Lung (tissue), 12 donors: ENCODE data around the gene HIF3A. TPM values are rescaled to one million over a fixed set of nuclear protein-coding genes. Genes with fewer than 3 reads are reported as not detected.

Source experiments
- ATAC-seq: fragments of 200-7000 bp; cut with Tn5 transposase; one replicate; pipeline ENCODE4 v1.9.1; 2020; ENCODE audit warnings: moderate number of reproducible peaks; ENCODE audit not compliant: insufficient read depth, low FRiP score
- DNase-seq, 3 donors: peaks; one replicate each; pipeline ENCODE4 v3.0.0-alpha.2; 2013 to 2017
- H3K27ac ChIP-seq, 2 donors: one replicate each; pipeline ENCODE4 v1.5.1; 2013; ENCODE audit warnings: mild to moderate bottlenecking in 2 of 2, moderate library complexity in 2 of 2, control low read depth in 1 of 2, inconsistent platforms in 1 of 2, low read depth in 1 of 2, low read length in 1 of 2
- H3K27me3 ChIP-seq, 3 donors: one replicate each; pipeline ENCODE4 v1.5.1; 2013; ENCODE audit warnings: low read length in 2 of 3; ENCODE audit not compliant: control insufficient read depth in 3 of 3, insufficient read depth in 3 of 3
- H3K36me3 ChIP-seq, 4 donors: one replicate each; pipeline ENCODE4 v1.5.1; 2013; ENCODE audit warnings: low read length in 4 of 4, mild to moderate bottlenecking in 1 of 4, moderate library complexity in 1 of 4; ENCODE audit not compliant: control insufficient read depth in 4 of 4, insufficient read depth in 4 of 4
- H3K4me1 ChIP-seq, 5 donors: one replicate each; pipeline ENCODE4 v1.5.1; 2013; ENCODE audit warnings: low read length in 5 of 5, mild to moderate bottlenecking in 2 of 5, moderate library complexity in 1 of 5; ENCODE audit not compliant: control insufficient read depth in 5 of 5, insufficient read depth in 5 of 5
- H3K4me3 ChIP-seq: one replicate; pipeline ENCODE4 v1.5.1; 2013; ENCODE audit warnings: mild to moderate bottlenecking, control low read depth, moderate library complexity
- H3K9ac ChIP-seq, 2 donors: one replicate each; pipeline ENCODE4 v1.5.1; 2013; ENCODE audit warnings: low read length in 2 of 2, control low read depth in 1 of 2; ENCODE audit not compliant: insufficient read depth in 1 of 2
- H3K9me3 ChIP-seq, 4 donors: one replicate each; pipeline ENCODE4 v1.5.1; 2013; ENCODE audit warnings: low read length in 3 of 4, mild to moderate bottlenecking in 1 of 4, moderate library complexity in 1 of 4; ENCODE audit not compliant: control insufficient read depth in 4 of 4, insufficient read depth in 3 of 4
- CTCF ChIP-seq: IDR thresholded peaks from 2 replicates; pipeline ENCODE4 v1.5.1; 2012; ENCODE audit warnings: mild to moderate bottlenecking; ENCODE audit errors: control extremely low read depth, extremely low read depth
- WGBS, 2 donors: extraction: QIAGEN DNeasy Blood & Tissue Kit; methylation state at CpG; one replicate each; pipeline ENCODE4 v1.1.7; 2013; 5-methylcytosine and 5-hydroxymethylcytosine counted together
- polyA plus RNA-seq, 2 donors: library from polyadenylated mRNA; stranded (reverse); fragments of 200-250 nt; gene quantifications; one replicate each; pipeline ENCODE4 v1.2.1, GENCODE V29; 2013
- total RNA-seq, 2 donors: library from RNA; depleted of rRNA in 1 of 2; stranded (reverse); fragments of >200 nt in 1 of 2; gene quantifications; one replicate each; pipeline ENCODE4 v1.2.1, GENCODE V29; 2014 to 2021
- donor health status: control.
- donor health status: control.
- donor health status: Bipolar disorder and iron deficiency.
- donor health status: healthy.
- donor health status: DM: yes; HTN: yes; CAD: no.

Gene HIF3A
- total and polyA plus RNA-seq, 4 donors, result 24.1 to 315 (median 63.4) TPM

DNA sequence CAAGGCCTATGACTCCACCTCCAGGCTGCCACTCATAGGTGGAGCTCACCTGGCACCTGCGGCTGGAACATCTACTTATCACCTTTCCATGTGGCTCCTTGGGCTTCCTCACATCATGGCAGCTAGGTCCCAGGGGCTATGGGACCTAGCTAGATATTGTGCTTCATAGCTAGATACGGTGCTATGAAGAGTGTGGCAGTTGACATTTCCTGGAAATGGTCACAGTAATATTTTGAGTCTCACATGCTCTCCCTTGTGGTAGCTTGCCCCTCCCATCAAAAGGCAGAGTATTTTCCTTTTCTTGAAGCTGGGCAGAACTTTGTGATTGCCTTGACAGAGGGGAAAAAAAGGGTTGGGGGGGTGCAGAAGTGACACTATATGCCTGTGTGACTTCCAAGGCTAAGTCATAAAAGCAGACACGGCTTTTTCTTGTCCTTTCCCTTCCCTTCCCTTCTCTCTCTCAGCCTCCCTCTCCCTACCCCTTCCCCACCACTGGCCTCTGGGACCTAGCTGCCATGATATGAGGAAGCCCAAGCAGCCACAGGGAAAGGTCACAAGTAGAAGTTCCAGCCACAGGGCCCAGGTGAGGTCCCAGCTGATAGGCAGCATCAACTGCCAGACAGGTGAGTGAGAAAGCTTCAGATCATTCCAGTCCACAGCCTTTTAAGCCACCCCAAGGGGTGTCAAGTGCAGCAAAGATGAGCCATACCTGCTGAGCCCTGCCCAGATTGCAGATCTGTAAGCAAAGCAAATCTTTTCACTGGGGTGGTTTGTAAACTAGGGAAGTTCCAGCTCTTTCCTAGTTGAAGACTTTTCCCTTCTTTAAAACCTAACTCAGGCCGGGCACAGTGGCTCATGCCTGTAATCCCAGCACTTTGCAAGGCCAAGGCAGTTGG is 6.9 kb upstream of the HIF3A start:
- TF ChIP-seq CTCF, result no peak
- no peak for ATAC-seq
- Histone ChIP-seq H3K27ac (peak overlapping the region; percentile 65 to 72), H3K9me3 (peaks cover 0 to 8% (median 2%) of the 10 kb centered on the region in 4 donors), H3K4me3 (no peak overlapping the region), H3K4me1 (peaks cover 0 to 6% (median 0%) of the 10 kb centered on the region in 5 donors), H3K9ac (no peak overlapping the region), H3K36me3 (no peaks in the 10 kb centered on the region), H3K27me3 (no peaks in the 10 kb centered on the region)
- 56 to 75% methylated on average over 4 of the region's 4 CpGs for WGBS, 2 donors
- no peak for DNase-seq

DNA sequence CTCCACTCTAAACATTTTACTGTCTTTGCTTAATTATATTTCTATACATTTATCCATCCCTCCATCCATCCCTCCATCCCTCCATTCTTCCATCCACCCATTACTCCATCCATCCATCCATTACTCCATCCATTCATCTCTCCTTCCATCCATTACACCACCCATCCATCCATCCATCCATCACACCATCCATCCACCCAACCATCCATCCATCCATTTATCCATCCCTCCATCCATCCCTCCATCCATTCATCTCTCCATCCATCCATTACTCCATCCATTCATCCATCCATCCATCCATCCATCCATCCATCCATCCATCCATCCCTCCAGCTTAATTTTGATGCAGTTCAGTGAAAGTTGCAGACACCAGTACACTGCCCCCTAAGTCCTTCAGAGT is 5.0 kb upstream of the HIF3A start:
- no peak for TF ChIP-seq CTCF
- no peaks in the 10 kb centered on the region for H3K27me3 ChIP-seq
- DNase-seq, result no peak
- no peak for ATAC-seq
- peaks cover 0 to 14% (median 2%) of the 10 kb centered on the region in 4 donors for H3K9me3 ChIP-seq
- no peak overlapping the region for H3K9ac ChIP-seq
- no peaks in the 10 kb centered on the region for H3K36me3 ChIP-seq
- H3K4me1 ChIP-seq, result peaks cover 0 to 11% (median 5%) of the 10 kb centered on the region in 5 donors
- no peak overlapping the region for H3K4me3 ChIP-seq
- H3K27ac ChIP-seq, result no peak overlapping the region

DNA sequence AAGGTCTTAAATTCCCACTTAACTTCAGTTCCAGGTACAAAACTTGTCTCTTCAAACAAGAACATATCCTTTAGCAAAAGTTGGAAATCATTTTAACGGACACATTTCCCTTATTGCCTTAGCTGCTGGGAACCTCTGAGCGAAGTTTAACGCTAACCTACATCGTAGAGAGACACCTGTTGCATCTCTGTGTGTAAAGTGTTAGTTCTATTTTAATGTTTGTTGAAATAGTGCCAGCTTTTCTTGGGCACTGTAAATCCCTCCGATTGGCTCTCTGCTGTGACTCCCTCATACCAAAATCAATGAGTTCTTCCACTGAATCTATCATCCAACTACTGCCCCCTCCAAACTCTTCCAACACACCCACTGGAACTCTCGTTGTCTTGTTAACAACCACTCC is 2.3 kb upstream of the HIF3A start:
- peaks cover 0 to 14% (median 2%) of the 10 kb centered on the region in 4 donors for H3K9me3 ChIP-seq
- no peaks in the 10 kb centered on the region for H3K27me3 ChIP-seq
- H3K4me3 ChIP-seq, result no peak overlapping the region
- H3K9ac ChIP-seq, result no peak overlapping the region
- no peaks in the 10 kb centered on the region for H3K36me3 ChIP-seq
- no peak overlapping the region for H3K27ac ChIP-seq
- TF ChIP-seq CTCF, result no peak
- no peak for DNase-seq
- H3K4me1 ChIP-seq, result peaks cover 0 to 25% (median 9%) of the 10 kb centered on the region in 5 donors
- no peak for ATAC-seq
- 86 to 88% methylated on average over 6 of the region's 6 CpGs for WGBS, 2 donors
